Esophagus muscularis mucosa (tissue), 3 donors: ENCODE results near the gene ANKLE2.

Experiments
- POLR2A ChIP-seq: fragments of 450-650 bp; IDR thresholded peaks from one replicate; pipeline ENCODE4 v1.6.1; 2017; ENCODE audit warnings: antibody characterized with exemption, moderate library complexity, mild to moderate bottlenecking, low read depth
- POLR2AphosphoS5 ChIP-seq, 2 donors: sonication (generic); formaldehyde crosslinking; IDR thresholded peaks; one replicate each; pipeline ENCODE4 v1.6.1; 2017; ENCODE audit warnings: antibody characterized with exemption in 2 of 2
- TF ChIP-seq, protein P1 (sequence below), 3 experiments: fragments of 200-600 bp in 2 of 3; fragments of 450-650 bp in 1 of 3; sonication (generic) in 2 of 3; IDR thresholded peaks; one replicate each; pipeline ENCODE4 v1.5.1; 2017 to 2019; ENCODE audit warnings: antibody characterized with exemption in 3 of 3, mild to moderate bottlenecking in 2 of 3, moderate library complexity in 1 of 3

GRCh38 chr12:132716356-132716755 is 45.3 kb downstream of the ANKLE2 start:
- TF ChIP-seq, protein P1, sequence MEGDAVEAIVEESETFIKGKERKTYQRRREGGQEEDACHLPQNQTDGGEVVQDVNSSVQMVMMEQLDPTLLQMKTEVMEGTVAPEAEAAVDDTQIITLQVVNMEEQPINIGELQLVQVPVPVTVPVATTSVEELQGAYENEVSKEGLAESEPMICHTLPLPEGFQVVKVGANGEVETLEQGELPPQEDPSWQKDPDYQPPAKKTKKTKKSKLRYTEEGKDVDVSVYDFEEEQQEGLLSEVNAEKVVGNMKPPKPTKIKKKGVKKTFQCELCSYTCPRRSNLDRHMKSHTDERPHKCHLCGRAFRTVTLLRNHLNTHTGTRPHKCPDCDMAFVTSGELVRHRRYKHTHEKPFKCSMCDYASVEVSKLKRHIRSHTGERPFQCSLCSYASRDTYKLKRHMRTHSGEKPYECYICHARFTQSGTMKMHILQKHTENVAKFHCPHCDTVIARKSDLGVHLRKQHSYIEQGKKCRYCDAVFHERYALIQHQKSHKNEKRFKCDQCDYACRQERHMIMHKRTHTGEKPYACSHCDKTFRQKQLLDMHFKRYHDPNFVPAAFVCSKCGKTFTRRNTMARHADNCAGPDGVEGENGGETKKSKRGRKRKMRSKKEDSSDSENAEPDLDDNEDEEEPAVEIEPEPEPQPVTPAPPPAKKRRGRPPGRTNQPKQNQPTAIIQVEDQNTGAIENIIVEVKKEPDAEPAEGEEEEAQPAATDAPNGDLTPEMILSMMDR (IDR thresholded peaks at IDR 0.05): no peak
- TF ChIP-seq POLR2A: no peak
- TF ChIP-seq POLR2AphosphoS5 (IDR thresholded peaks at IDR 0.05): no peak
